Coronary artery (tissue), 2 donors: ENCODE measurements around the gene PWP1.

Experiments
- DNase-seq: peaks from one replicate; pipeline ENCODE4 v3.0.0-alpha.2; 2017; ENCODE audit warnings: low spot score
- H3K27ac ChIP-seq, 2 donors: fragments of 200-600 bp; sonication (generic); one replicate each; pipeline ENCODE4 v1.5.1; 2016 to 2019
- H3K4me3 ChIP-seq: fragments of 200-600 bp; sonication (generic); 2 replicates; pipeline ENCODE4 v1.5.1; 2016; ENCODE audit warnings: mild to moderate bottlenecking, moderate library complexity
- CTCF ChIP-seq: fragments of 200-600 bp; sonication (generic); IDR thresholded peaks from one replicate; pipeline ENCODE4 v1.5.1; 2019; ENCODE audit warnings: antibody characterized with exemption

The PWP1 gene

GRCh38 chr12:107666009-107666408 lies 19.6 kb upstream of the PWP1 start:
- TF ChIP-seq CTCF, result no peak

GRCh38 chr12:107667464-107667863 lies 18.1 kb upstream of the PWP1 start:
- Histone ChIP-seq H3K27ac (no peak overlapping the region), H3K4me3 (no peak overlapping the region)
- DNase-seq, result no peak
- TF ChIP-seq CTCF, result no peak

More at GRCh38 chr12:107666009-107666408, 19.6 kb upstream of the PWP1 start:
- Histone ChIP-seq H3K4me3 (no peak overlapping the region), H3K27ac (no peak overlapping the region)
- DNase-seq, result no peak

- no peak overlapping the region for H3K27ac ChIP-seq
- no peak for DNase-seq
- no peak for TF ChIP-seq CTCF
- no peak overlapping the region for H3K4me3 ChIP-seq
Observed at GRCh38 chr12:107668320-107669098, 17.1 kb upstream of the PWP1 start.

- H3K4me3 ChIP-seq, result no peak overlapping the region
- TF ChIP-seq CTCF, result no peak
- no peak overlapping the region for H3K27ac ChIP-seq
- no peak for DNase-seq
Observed at GRCh38 chr12:107669946-107670345, 15.7 kb upstream of the PWP1 start.

- no peak for TF ChIP-seq CTCF
- DNase-seq, result no peak
Observed at GRCh38 chr12:107670999-107671643, 14.5 kb upstream of the PWP1 start.

GRCh38 chr12:107677671-107678070 lies 7.9 kb upstream of the PWP1 start:
- no peak for TF ChIP-seq CTCF
- H3K27ac ChIP-seq, result no peak overlapping the region
- no peak for DNase-seq
- no peak overlapping the region for H3K4me3 ChIP-seq

More at GRCh38 chr12:107670999-107671643, 14.5 kb upstream of the PWP1 start:
- Histone ChIP-seq H3K4me3 (no peak overlapping the region), H3K27ac (no peak overlapping the region)

GRCh38 chr12:107679336-107679735 lies 6.3 kb upstream of the PWP1 start:
- no peak for TF ChIP-seq CTCF
- DNase-seq, result no peak
- Histone ChIP-seq H3K4me3 (no peak overlapping the region), H3K27ac (no peak overlapping the region)
